Skeletal muscle satellite cell (primary cell): ENCODE data around the gene CSTF2T.
"Not testable (repeated sequence)": the region's sequence is repeated elsewhere in the genome, so short reads cannot be mapped to it uniquely, and the experiment has no call there.

Experiments used
- H3K27me3 ChIP-seq: 2 replicates; pipeline ENCODE4 v1.7.0; 2013; ENCODE audit warnings: low read length; ENCODE audit not compliant: control insufficient read depth, insufficient read depth
- H3K36me3 ChIP-seq: 2 replicates; pipeline ENCODE4 v1.7.0; 2013; ENCODE audit warnings: mild to moderate bottlenecking, control low read depth, low read length; ENCODE audit not compliant: insufficient read depth
- H3K4me1 ChIP-seq: 2 replicates; pipeline ENCODE4 v1.7.0; 2013; ENCODE audit warnings: low read length; ENCODE audit not compliant: control insufficient read depth, insufficient read depth
- H3K4me2 ChIP-seq: 2 replicates; pipeline ENCODE4 v1.7.0; 2013; ENCODE audit warnings: mild to moderate bottlenecking, low read length
- H3K4me3 ChIP-seq: 2 replicates; pipeline ENCODE4 v1.7.0; 2013; ENCODE audit warnings: low read length
- H3K9ac ChIP-seq: 2 replicates; pipeline ENCODE4 v1.7.0; 2013; ENCODE audit warnings: mild to moderate bottlenecking, low read depth, low read length, moderate library complexity
- H3K9me3 ChIP-seq: replicated peaks from 2 replicates; pipeline ENCODE4 v1.7.0; 2013; ENCODE audit warnings: mild to moderate bottlenecking, control low read depth, low read length

CSTF2T gene

GRCh38 chr10:51696251-51696650 lies 3.1 kb downstream of the CSTF2T start:
- Histone ChIP-seq H3K9ac (no peak overlapping the region), H3K4me2 (no peak overlapping the region), H3K27me3 (no peaks in the 10 kb centered on the region), H3K36me3 (no peaks in the 10 kb centered on the region), H3K9me3 (no peaks in the 10 kb centered on the region), H3K4me1 (peaks cover 17% of the 10 kb centered on the region), H3K4me3 (no peak overlapping the region)

GRCh38 chr10:51694086-51694768 lies 5.2 kb downstream of the CSTF2T start:
- Histone ChIP-seq H3K9me3 (no peaks in the 10 kb centered on the region), H3K4me3 (no peak overlapping the region), H3K4me1 (peaks cover 13% of the 10 kb centered on the region), H3K4me2 (no peak overlapping the region), H3K27me3 (no peaks in the 10 kb centered on the region), H3K9ac (no peak overlapping the region), H3K36me3 (no peaks in the 10 kb centered on the region)

DNA sequence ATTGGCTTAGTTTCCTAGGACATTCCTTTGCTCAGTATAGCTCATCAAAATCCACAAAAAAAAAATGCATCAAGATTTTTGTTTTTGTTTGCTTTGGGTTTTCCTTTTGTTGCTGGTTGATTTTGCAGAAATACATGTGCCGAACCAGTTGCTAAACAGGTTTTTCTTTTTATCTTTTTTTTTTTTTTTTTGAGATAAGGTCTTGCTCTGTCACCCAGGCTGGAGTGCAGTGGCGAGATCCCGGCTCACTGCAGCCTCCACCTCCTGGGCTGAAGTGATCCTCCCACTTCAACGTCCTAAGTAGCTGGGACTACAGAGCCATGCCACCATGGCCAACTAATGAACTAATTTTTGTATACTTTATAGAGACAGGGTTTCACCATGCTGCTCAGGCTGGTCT lies 8.3 kb downstream of the CSTF2T start:
- Histone ChIP-seq H3K9ac (no peak overlapping the region), H3K4me3 (no peak overlapping the region), H3K4me2 (no peak overlapping the region), H3K9me3 (no peaks in the 10 kb centered on the region), H3K36me3 (no peaks in the 10 kb centered on the region), H3K27me3 (no peaks in the 10 kb centered on the region), H3K4me1 (no peaks in the 10 kb centered on the region)

DNA sequence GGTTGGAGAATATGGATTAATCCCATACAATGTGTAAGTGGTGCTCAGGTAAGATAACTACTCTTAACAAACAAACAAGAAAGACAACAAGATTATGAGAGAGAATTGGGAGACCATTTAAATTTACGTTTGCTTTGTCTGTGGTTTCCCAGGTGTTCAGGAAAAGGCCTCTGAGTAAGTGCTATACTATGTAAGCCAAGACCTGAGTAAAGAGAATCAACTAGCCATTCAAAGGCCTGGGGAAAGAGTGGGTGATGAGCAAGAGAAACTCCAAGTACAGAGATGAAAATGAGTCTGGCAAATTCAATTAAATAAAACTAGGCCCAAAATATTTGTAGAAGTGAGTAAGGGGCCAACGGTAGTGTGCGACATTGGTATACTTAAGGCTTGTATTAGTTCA lies 9.9 kb downstream of the CSTF2T start:
- Histone ChIP-seq H3K9me3 (no peaks in the 10 kb centered on the region), H3K4me3 (no peak overlapping the region), H3K4me2 (no peak overlapping the region), H3K27me3 (no peaks in the 10 kb centered on the region), H3K4me1 (no peaks in the 10 kb centered on the region), H3K9ac (no peak overlapping the region), H3K36me3 (no peaks in the 10 kb centered on the region)

- not testable (repeated sequence) for H3K27me3 ChIP-seq, H3K4me2 ChIP-seq, H3K36me3 ChIP-seq, H3K9ac ChIP-seq, H3K4me3 ChIP-seq, H3K9me3 ChIP-seq, H3K4me1 ChIP-seq
Measured at GRCh38 chr10:51688826-51689225, 10.6 kb downstream of the CSTF2T start.

- Histone ChIP-seq H3K4me1 (peaks cover 9% of the 10 kb centered on the region), H3K27me3 (no peaks in the 10 kb centered on the region), H3K9ac (no peak overlapping the region), H3K9me3 (no peaks in the 10 kb centered on the region), H3K36me3 (no peaks in the 10 kb centered on the region), H3K4me3 (no peak overlapping the region), H3K4me2 (no peak overlapping the region)
Measured at GRCh38 chr10:51687296-51687695, 12.1 kb downstream of the CSTF2T start.

DNA sequence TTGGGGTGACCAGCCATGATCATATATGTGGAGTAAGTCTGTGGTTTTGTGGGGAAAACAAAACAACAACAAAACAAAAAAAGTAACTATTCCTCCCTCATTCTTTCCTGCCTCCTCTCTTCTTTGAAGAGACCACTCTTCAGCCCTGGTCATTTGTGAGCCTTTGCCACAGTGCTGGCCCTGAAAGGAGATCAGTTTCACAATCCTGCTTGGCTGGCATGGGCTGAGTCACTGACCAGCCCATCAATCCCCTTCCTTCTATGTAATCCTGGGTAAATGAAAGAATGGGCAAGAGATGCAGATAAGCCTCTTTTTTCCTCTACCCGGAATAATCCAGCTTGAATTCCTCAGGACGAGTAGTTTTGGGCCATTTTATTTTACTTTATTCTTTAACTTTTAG lies 13.6 kb downstream of the CSTF2T start:
- H3K27me3 ChIP-seq = no peaks in the 10 kb centered on the region
- no peak overlapping the region for H3K4me3 ChIP-seq
- no peak overlapping the region for H3K4me2 ChIP-seq
- H3K4me1 ChIP-seq = peaks cover 9% of the 10 kb centered on the region
- no peaks in the 10 kb centered on the region for H3K36me3 ChIP-seq
- H3K9ac ChIP-seq = no peak overlapping the region
- no peaks in the 10 kb centered on the region for H3K9me3 ChIP-seq

GRCh38 chr10:51683031-51683691 lies 16.2 kb downstream of the CSTF2T start:
- Histone ChIP-seq H3K9ac (no peak overlapping the region), H3K27me3 (no peaks in the 10 kb centered on the region), H3K9me3 (no peaks in the 10 kb centered on the region), H3K4me2 (no peak overlapping the region), H3K4me3 (no peak overlapping the region), H3K36me3 (no peaks in the 10 kb centered on the region), H3K4me1 (peaks cover 9% of the 10 kb centered on the region)

DNA sequence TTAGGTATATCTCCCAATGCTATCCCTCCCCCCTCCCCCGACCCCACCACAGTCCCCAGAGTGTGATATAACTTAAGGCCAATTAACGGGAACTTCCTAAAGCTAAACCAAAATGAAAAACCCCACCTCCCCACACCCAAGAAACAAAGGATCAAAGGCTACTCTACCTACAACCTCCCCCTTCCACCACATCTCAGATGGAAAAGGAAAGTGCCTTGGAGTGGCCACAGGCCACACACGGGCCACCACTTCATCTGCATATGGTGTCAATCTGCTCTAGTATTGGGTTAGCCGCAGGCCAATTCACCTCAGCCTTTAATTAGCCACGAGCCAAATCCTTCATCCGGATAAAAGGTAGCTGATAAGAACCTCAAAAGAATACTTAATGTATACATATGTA lies 19.6 kb downstream of the CSTF2T start:
- Histone ChIP-seq H3K9ac (no peak overlapping the region), H3K4me3 (no peak overlapping the region), H3K4me2 (no peak overlapping the region), H3K27me3 (no peaks in the 10 kb centered on the region), H3K36me3 (no peaks in the 10 kb centered on the region), H3K9me3 (no peaks in the 10 kb centered on the region), H3K4me1 (peaks cover 12% of the 10 kb centered on the region)

- Histone ChIP-seq H3K9me3 (no peaks in the 10 kb centered on the region), H3K4me2 (no peak overlapping the region), H3K36me3 (no peaks in the 10 kb centered on the region), H3K27me3 (no peaks in the 10 kb centered on the region), H3K9ac (no peak overlapping the region), H3K4me3 (no peak overlapping the region), H3K4me1 (peaks cover 5% of the 10 kb centered on the region)
Measured at GRCh38 chr10:51675088-51675487, 24.3 kb downstream of the CSTF2T start.

- Histone ChIP-seq H3K4me3 (no peak overlapping the region), H3K27me3 (no peaks in the 10 kb centered on the region), H3K36me3 (no peaks in the 10 kb centered on the region), H3K4me2 (no peak overlapping the region), H3K9me3 (no peaks in the 10 kb centered on the region), H3K9ac (no peak overlapping the region), H3K4me1 (peaks cover 14% of the 10 kb centered on the region)
Measured at GRCh38 chr10:51672039-51672535, 27.3 kb downstream of the CSTF2T start.

DNA sequence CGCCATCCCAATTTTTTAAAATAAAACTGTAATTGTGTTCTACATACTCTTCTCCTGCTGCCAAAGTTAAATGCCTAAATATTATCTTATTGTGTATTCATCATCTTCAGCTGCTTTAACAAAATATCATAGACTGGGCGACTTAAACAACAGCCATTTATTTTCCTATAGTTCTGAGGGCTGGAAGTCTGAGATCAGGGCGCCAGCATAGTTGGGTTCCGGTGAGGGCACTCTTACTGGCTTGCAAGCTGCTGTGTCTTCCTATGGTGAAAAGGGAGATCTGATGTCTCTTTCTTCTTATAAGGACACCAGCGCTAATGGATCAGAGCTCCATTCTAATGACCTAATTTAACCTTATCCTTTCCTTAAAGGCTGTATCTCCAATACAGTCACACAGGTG lies 30.4 kb downstream of the CSTF2T start:
- H3K4me1 ChIP-seq = peaks cover 9% of the 10 kb centered on the region
- no peaks in the 10 kb centered on the region for H3K9me3 ChIP-seq
- H3K27me3 ChIP-seq = no peaks in the 10 kb centered on the region
- H3K4me2 ChIP-seq = no peak overlapping the region
- no peak overlapping the region for H3K9ac ChIP-seq
- no peaks in the 10 kb centered on the region for H3K36me3 ChIP-seq
- H3K4me3 ChIP-seq = no peak overlapping the region
